ACHN (cell line): Measurements from ENCODE around the gene TMEM270.

Experiments used
- DNase-seq: peaks from one replicate; pipeline ENCODE4 v3.0.0-alpha.2; 2015
- in situ Hi-C: cut with HindIII; loops from 2 replicates; pipeline ENCODE4 v1.10.0; 2017; ENCODE audit warnings: low sequenced_read_pairs, low pct_ligation_motif_present, low pct_unique_long_range_greater_than_20kb

TMEM270 gene

DNA sequence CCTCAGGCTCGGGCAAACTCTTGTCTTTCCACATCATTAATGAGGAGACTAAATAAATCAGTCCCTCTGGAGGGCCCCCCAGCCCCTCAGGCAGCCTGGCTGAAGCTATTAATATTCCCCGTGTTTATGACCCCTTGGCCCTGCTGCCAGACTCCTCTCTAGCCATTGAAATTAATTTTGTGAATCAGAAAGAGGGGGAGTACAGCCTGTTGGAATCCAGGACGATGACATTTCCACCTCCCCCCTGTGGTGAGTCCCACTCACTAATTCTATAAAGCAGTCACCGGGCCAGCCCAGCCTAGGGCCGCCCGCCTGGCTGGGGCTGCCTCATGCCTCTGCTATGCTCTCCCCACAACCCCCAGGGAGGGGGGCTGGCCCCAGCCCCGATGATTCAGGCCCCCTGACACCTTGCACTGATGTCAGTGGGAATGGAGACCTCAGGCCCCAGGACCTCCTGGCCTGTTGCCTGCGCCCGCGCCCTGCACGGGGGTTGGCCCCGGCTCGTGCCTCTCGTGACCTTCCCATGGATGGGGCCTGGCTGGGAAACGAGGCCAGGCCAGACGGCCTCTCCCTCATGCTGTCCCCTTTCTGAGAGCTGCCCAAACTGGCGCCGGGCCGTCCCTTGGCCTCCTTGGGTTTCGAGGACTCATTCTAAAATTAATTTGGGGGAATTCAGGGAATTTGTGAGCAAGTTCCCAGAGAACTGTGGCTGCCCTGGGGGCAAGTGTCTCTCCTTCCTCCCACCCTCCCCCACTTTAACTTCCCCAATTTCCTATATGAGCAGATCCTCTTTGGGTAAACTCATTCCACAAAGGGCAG lies 34.0 kb downstream of the TMEM270 start:
- peak; percentile 85 for DNase-seq
- in situ Hi-C loops: no loop called here

DNA sequence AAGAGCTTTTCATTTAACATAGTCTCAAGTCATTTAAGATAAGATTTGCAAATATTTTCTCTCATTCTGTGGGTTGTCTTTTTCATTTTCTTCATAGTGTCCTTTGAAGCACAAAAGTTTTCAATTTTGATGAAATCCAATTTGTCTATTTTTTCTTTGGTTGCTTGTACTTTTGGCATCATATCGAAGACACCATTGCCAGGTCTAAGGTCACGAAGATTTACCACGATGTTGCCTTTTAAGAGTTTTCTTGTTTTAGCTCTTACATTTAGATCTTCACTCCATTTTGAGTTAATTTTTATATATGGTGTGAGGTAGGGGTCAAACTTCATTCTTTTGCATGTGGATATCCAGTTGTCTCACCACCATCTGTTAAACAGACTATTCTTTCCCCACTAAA lies 34.7 kb downstream of the TMEM270 start:
- no peak for DNase-seq
- in situ Hi-C loops: no loop called here

DNA sequence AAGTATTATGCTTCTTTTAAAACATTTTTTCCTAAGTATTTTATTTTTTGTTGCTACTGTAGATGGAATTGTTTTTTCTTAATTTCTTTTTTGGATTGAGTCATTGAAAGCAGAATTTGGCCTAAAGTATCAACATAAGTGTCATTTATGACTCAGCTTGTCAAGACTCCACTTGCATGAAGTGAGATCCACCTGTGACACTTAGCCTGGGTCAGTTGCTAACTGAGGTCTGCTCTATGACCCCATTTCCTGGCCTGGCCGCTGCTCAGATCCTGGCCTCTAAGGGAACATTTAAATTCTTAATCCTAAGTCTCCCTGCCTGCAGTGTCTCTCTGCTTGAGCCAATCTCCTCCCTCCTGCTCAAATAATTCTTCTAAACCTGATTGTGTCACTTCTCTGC lies 35.5 kb downstream of the TMEM270 start:
- DNase-seq: no peak
- in situ Hi-C loops: no loop called here

- in situ Hi-C loops: no loop called here
- no peak for DNase-seq
Observed at GRCh38 chr7:73899731-73900142, 38.8 kb downstream of the TMEM270 start.

- no peak for DNase-seq
- in situ Hi-C loops: no loop called here
Observed at GRCh38 chr7:73900286-73900685, 39.3 kb downstream of the TMEM270 start.

DNA sequence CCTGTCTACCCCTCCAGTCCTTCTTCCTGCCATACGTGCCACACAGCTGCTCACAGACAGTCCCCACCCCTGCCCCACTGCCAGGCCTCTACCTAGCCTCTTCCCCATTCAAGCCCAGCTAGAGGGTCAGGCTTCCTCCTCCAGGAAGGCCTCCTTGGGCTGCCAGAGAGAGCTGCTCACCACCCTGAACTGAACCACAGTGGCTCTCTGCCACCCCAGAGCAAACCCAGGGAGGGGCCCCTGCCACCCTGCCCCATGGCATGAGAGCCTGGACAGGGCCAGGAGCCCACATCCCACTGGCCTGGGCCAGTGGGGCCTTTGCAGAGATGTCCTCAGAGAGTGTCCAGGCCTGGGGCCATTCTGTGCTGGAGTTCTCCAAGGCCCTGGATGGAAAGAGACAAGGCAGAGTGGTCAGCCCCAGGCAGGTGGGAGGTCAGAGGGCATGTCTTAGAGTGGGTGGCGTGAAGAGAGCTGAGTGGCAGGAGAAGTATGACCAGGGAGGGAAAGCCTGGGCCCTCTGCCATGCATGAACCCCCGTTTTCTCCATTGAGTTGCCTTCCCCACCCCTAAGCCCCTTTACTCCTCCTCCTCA lies 40.4 kb downstream of the TMEM270 start:
- in situ Hi-C loops: no loop called here
- DNase-seq: no peak

DNA sequence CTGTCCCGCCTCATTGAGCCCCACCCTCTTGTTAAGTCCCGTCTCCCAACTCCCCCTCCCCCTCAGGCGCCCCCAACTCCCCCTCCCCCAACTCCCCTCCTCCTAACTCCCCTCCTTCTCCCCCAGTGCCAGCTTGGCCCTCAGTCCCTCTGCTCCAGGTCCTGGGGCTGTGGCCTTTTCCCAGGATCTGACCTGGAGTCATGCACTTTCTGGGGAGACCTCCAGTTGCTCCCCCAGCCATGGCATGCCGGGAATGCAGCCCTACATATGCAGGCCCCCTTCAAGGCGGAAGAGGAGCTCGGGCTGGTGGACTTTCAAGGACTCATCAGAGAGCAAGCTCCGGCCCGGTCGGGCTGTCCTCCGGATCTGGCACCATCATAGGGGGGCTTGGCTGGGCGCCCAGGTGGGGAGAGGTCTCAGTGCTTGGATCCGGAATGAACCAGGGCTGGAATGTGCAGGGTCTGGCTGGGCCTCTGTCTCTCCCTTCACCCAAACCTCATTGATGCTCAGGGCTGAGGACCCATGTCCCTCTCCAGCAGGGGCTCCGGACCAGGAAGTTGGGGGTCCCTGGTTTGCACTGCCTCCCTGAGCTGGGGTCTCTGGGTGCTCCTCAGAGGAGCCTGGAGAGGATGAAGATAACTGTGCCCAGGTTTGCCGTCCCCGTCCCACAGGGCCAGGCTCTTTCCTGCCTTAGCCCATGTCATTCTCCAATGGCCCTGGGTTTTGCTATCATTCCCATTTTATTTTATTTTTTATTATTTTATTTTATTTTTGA lies 41.1 kb downstream of the TMEM270 start:
- in situ Hi-C loops: no loop called here
- no peak for DNase-seq

- DNase-seq: no peak
- in situ Hi-C loops: no loop called here
Observed at GRCh38 chr7:73903321-73904218, 42.6 kb downstream of the TMEM270 start.

GRCh38 chr7:73904219-73905137 lies 43.5 kb downstream of the TMEM270 start:
- DNase-seq: peak; percentile 25
- in situ Hi-C loops: no loop called here

GRCh38 chr7:73905360-73905759 lies 44.4 kb downstream of the TMEM270 start:
- in situ Hi-C loops: no loop called here
- no peak for DNase-seq

- in situ Hi-C loops: no loop called here
- DNase-seq: no peak
Observed at GRCh38 chr7:73906874-73907273, 45.9 kb downstream of the TMEM270 start.

- DNase-seq: no peak
- in situ Hi-C loops: no loop called here
Observed at GRCh38 chr7:73907554-73908122, 46.7 kb downstream of the TMEM270 start.

GRCh38 chr7:73908123-73908611 lies 47.2 kb downstream of the TMEM270 start:
- DNase-seq: no peak
- in situ Hi-C loops: no loop called here

DNA sequence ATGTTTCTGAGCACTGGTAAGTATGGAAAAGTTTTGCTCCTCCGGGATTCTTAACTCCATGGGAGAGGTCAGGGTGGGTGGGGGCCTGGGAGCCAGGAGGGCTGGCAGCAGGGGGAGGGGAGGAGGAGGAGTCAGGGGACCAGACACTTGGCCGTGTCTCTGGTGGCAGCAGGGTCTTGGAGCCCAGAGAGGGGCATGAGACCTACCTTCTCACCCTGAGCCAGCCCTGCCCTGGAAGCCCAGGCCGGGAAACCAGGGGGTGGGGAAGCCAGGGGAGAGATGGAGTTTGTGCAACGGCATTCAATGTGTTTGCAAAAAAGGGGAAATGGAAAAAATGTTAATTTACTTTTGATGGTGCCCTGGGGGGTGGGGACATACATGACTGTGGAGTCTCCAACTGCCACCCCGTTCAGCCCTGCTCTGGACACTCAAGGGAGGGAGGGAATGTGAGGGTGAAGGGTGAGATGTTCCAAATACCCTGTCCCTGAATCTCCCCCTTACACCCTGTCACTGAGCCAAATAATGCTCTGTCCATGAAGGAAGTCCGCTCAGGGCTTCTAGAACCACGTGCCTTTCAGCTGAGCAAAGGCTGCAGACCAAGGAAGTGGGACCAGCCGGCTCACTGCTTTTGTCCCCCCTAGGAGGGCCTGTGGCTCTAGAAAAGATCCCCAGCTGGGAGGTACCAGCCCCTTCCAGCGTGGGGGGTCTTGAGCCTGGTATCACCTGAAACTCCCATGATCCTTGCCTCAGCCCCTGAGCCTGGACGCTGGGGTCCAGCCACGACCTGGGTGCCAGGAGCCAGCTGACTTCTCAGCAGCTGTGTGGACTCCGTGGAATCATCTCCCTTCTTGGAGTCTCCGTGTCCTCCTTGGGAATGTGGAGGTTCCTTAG lies 48.3 kb downstream of the TMEM270 start:
- in situ Hi-C loops: no loop called here
- DNase-seq: no peak

GRCh38 chr7:73909996-73910395 lies 49.0 kb downstream of the TMEM270 start:
- in situ Hi-C loops: no loop called here
- DNase-seq: no peak

DNA sequence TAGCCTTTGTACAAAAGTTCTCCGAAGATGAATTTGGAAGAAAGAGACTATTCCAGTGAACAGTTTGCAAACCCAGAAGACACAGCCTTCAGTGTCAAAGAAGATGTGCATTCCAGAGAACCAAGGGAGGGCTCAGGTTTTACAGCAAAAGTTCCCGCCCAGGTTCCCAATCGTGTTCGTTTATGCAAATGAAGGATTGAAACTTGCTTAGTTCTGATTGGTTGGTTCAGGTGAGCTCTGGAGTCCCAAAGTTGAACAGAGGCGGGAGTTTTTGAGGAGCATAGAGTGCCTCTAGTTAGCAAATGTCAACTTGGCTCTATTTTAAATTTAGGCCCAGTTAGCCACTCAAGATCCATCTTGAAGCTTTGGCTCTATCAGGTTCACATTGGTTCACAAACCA lies 51.3 kb downstream of the TMEM270 start:
- in situ Hi-C loops: no loop called here
- DNase-seq: no peak
